GM18870 (cell line): Measurements from ENCODE around the gene NBPF11.
"Not testable (repeated sequence)": the region's sequence is repeated elsewhere in the genome, so short reads cannot be mapped to it uniquely, and the experiment has no call there.

Source experiments
- ATAC-seq: cut with Tn5 transposase; IDR thresholded peaks from one replicate; pipeline ENCODE4 v1.9.1; 2021; ENCODE audit warnings: moderate library complexity; ENCODE audit not compliant: unreplicated experiment

Gene NBPF11

GRCh38 chr1:148060294-148060701, 91.8 kb downstream of the NBPF11 start:
- ATAC-seq, result not testable (repeated sequence)

- ATAC-seq, result not testable (repeated sequence)
Observed at GRCh38 chr1:148057384-148057783, 94.7 kb downstream of the NBPF11 start.
